Neutrophil (primary cell): Measurements from ENCODE around the gene ALKBH3.

ENCODE experiments used
- H3K27ac ChIP-seq: fragments of 200-600 bp; sonication (generic); 2 replicates; pipeline ENCODE4 v1.5.1; 2016; ENCODE audit warnings: mild to moderate bottlenecking, moderate library complexity
- H3K27me3 ChIP-seq: fragments of 200-600 bp; sonication (generic); 2 replicates; pipeline ENCODE4 v1.6.0; 2016; ENCODE audit warnings: mild to moderate bottlenecking
- H3K36me3 ChIP-seq: fragments of 200-600 bp; sonication (generic); 2 replicates; pipeline ENCODE4 v1.5.1; 2017
- H3K4me1 ChIP-seq, 2 experiments: fragments of 200-600 bp in 1 of 2; sonication (generic) in 1 of 2; 1 replicate in 1 of 2; 2 replicates in 1 of 2; pipeline versions ENCODE4 v1.5.1 to v1.6.1; 2013 to 2016; ENCODE audit warnings: low read depth in 1 of 2, low read length in 1 of 2, mild to moderate bottlenecking in 1 of 2, moderate library complexity in 1 of 2; ENCODE audit not compliant: control insufficient read depth in 1 of 2, insufficient read depth in 1 of 2
- H3K4me3 ChIP-seq, 2 experiments: fragments of 200-600 bp in 1 of 2; sonication (generic) in 1 of 2; 1 replicate in 1 of 2; 2 replicates in 1 of 2; pipeline ENCODE4 v1.5.1; 2013 to 2016; ENCODE audit warnings: low read depth in 1 of 2, low read length in 1 of 2, mild to moderate bottlenecking in 1 of 2, moderate library complexity in 1 of 2
- H3K9me3 ChIP-seq: fragments of 200-600 bp; sonication (generic); 2 replicates; pipeline ENCODE4 v1.5.1; 2016
- TF ChIP-seq, protein P1 (sequence below): fragments of 200-600 bp; sonication (generic); IDR thresholded peaks from 2 replicates; pipeline ENCODE4 v1.5.1; 2016; ENCODE audit warnings: antibody characterized with exemption

The ALKBH3 gene

DNA sequence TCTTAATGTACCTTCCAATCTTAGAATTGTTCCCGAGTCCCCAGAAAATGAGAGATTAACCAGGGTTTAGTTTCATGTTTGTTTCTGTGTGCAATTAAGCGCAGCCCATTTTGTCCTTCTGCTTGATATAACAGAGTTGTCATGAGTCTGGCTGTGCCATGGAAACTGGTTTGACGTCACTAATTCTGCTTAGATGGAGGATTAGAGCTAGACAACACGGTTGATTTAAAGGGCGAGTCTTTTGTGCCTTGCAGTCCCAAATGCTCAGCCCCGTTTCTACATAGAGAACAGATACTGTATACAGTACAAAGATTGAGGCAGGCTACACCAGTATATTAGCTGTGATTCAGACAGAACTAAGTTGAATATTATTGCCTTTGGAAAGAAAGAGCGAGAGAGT lies 45.5 kb upstream of the ALKBH3 start:
- TF ChIP-seq, protein P1, sequence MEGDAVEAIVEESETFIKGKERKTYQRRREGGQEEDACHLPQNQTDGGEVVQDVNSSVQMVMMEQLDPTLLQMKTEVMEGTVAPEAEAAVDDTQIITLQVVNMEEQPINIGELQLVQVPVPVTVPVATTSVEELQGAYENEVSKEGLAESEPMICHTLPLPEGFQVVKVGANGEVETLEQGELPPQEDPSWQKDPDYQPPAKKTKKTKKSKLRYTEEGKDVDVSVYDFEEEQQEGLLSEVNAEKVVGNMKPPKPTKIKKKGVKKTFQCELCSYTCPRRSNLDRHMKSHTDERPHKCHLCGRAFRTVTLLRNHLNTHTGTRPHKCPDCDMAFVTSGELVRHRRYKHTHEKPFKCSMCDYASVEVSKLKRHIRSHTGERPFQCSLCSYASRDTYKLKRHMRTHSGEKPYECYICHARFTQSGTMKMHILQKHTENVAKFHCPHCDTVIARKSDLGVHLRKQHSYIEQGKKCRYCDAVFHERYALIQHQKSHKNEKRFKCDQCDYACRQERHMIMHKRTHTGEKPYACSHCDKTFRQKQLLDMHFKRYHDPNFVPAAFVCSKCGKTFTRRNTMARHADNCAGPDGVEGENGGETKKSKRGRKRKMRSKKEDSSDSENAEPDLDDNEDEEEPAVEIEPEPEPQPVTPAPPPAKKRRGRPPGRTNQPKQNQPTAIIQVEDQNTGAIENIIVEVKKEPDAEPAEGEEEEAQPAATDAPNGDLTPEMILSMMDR, result no peak
- peaks cover 32% of the 10 kb centered on the region for H3K36me3 ChIP-seq
- no peak overlapping the region for H3K4me3 ChIP-seq

DNA sequence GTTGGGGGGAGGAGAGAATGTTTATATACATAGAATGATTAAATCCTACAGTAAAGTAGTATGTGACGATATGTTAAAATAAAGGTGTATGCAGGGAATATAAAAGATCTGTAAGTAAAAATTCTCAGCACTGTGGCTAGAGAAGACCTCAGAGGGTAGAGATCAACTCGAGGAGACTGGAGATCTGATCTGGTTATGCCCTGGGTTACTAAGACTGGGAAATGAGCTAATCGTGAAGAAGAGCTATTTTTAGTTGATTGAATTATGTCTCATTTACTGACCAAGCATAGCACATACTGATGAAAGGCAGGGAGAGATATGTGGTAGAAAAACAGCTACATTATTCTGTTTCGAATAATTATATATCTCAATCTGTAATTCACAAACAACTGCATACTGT lies 42.8 kb upstream of the ALKBH3 start:
- Histone ChIP-seq H3K4me1 (peaks cover 12 to 16% of the 10 kb centered on the region in 2 experiments), H3K9me3 (no peaks in the 10 kb centered on the region), H3K36me3 (peaks cover 42% of the 10 kb centered on the region), H3K27me3 (no peaks in the 10 kb centered on the region), H3K27ac (no peak overlapping the region), H3K4me3 (no peak overlapping the region)
- TF ChIP-seq, protein P1, result no peak

More for the DNA sequence above, 45.5 kb upstream of the ALKBH3 start:
- Histone ChIP-seq H3K4me1 (peaks cover 12 to 16% of the 10 kb centered on the region in 2 experiments), H3K27me3 (no peaks in the 10 kb centered on the region), H3K27ac (no peak overlapping the region), H3K9me3 (no peaks in the 10 kb centered on the region)

DNA sequence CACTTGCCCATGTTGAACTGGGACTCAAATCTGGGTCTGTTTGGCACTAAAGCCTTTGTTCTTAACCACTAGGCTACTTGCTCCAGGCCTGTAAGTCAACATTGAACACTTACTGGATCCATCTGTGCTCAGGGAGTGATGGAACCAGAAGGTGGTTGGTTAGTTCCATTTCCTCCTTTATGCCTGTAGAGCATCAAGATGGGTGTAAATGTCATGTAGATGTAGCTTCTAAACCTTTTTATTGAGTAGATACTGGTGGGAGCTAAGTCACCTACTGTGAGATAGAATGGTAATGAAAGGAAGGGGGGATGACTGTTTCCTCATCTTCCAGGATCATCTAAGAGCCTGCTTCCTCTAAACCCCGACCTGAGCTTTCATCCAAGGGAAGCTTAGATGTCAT lies 38.6 kb upstream of the ALKBH3 start:
- Histone ChIP-seq H3K9me3 (no peaks in the 10 kb centered on the region), H3K4me1 (no peaks in the 10 kb centered on the region), H3K27ac (no peak overlapping the region), H3K36me3 (peaks cover 46% of the 10 kb centered on the region), H3K4me3 (no peak overlapping the region), H3K27me3 (no peaks in the 10 kb centered on the region)
- TF ChIP-seq, protein P1, result no peak

DNA sequence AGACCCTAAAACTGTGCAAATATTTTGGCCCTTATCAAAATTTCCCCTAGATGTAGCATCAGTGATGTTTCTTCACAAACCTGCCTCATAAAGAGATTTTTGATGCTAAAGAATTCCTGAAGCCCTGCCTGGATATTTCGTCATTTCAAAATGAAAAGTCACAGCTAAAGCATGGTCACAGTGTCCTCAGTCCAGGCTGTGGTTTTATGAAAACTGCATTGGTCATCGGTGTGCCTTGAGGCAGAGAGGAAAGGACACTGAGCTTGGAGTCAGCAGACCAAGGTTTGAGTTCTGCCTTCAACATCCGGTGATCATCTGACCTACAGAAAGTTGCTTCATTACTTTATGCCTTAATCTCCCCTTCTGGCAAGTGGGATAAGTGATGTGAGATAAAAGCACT lies 34.8 kb upstream of the ALKBH3 start:
- no peaks in the 10 kb centered on the region for H3K27me3 ChIP-seq
- no peak overlapping the region for H3K4me3 ChIP-seq
- peaks cover 21% of the 10 kb centered on the region for H3K36me3 ChIP-seq
- H3K4me1 ChIP-seq, result no peaks in the 10 kb centered on the region
- H3K9me3 ChIP-seq, result no peaks in the 10 kb centered on the region
- H3K27ac ChIP-seq, result no peak overlapping the region
- TF ChIP-seq, protein P1, result no peak

DNA sequence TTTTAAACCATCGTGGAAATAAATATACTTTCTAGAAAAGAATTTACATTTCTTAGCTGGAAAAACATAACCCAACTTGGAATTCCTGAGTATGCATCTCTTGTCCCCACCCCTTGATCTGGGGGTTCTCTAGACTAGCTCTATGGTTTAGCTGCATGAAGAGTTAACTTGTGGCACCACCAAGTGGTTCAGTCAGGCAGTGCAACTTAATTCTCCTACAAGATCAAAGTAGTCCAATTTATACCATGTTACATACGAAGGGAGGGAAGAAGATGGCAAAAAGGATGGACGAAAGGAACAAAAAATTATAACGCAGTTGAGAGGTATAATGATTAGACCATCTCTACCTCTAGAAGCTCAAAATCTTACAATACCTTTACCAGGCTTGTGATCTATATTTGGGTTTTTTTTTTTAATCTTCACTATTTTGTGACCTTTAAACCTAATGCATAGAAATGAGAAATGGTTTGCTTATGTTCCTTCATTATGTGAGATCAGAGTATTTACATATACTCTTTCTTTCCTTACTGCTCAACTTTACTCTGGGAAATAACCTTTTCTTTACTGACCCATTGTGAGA lies 28.5 kb upstream of the ALKBH3 start:
- TF ChIP-seq, protein P1, result peak; percentile 87
- H3K27me3 ChIP-seq, result no peaks in the 10 kb centered on the region
- H3K4me3 ChIP-seq, result no peak overlapping the region
- H3K36me3 ChIP-seq, result peaks cover 26% of the 10 kb centered on the region
- no peaks in the 10 kb centered on the region for H3K4me1 ChIP-seq
- no peaks in the 10 kb centered on the region for H3K9me3 ChIP-seq
- H3K27ac ChIP-seq, result no peak overlapping the region

DNA sequence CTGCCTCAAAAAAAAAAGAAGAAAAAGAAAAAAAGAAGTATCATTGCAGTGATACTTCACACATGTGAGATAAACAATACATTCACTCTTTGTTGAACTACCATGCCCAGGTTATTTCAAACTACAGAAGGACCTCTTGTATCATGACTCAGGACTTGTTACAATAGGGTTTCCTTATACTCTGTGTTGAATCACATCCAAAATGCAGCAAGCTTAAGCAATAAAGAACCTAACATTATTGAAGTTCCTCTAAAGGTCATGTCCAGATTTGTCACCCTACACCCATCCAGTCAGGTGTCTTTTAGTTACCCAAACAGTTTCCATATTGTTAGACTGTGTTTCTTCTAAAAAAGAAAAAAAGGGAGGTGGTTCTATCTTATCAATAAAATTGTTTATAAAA lies 26.9 kb upstream of the ALKBH3 start:
- peaks cover 23% of the 10 kb centered on the region for H3K36me3 ChIP-seq
- H3K27me3 ChIP-seq, result no peaks in the 10 kb centered on the region
- H3K9me3 ChIP-seq, result no peaks in the 10 kb centered on the region
- H3K4me1 ChIP-seq, result no peaks in the 10 kb centered on the region
- H3K27ac ChIP-seq, result no peak overlapping the region
- TF ChIP-seq, protein P1, result no peak
- H3K4me3 ChIP-seq, result no peak overlapping the region
